ENCODE data around the gene SETD2. TPM values are rescaled to one million over a fixed set of nuclear protein-coding genes. Genes with fewer than 3 reads are reported as not detected.
A peak's percentile ranks its signal among the peaks of the same experiment; 100 is the strongest.

The SETD2 gene
- total RNA-seq, 3 donors from 2014 or later (not counting 1 experiment from before 2014, with no cell fraction given) = 86.5 to 104 (median 95.9) TPM

- Histone ChIP-seq H3K36me3 (ENCODE audit: control insufficient read depth, insufficient read depth, low read length) (peaks cover 53% of the 10 kb centered on the region), H3K4me3 (ENCODE audit: low read length) (no peak overlapping the region), H3K9me3 (ENCODE audit: control insufficient read depth, insufficient read depth, low read length) (no peaks in the 10 kb centered on the region), H3K4me1 (ENCODE audit: control insufficient read depth, insufficient read depth, low read length) (no peaks in the 10 kb centered on the region), H3K27me3 (ENCODE audit: control insufficient read depth, insufficient read depth, low read length) (no peaks in the 10 kb centered on the region), H3K27ac (ENCODE audit: low read length) (no peak overlapping the region)
- Mint-ChIP-seq H3K4me3 (no peak overlapping the region), H3K36me3 (peaks cover 3% of the 10 kb centered on the region), H3K9me3 (no peaks in the 10 kb centered on the region), H3K4me1 (peaks cover 4 to 5% of the 10 kb centered on the region in 2 donors), H3K27ac (no peak overlapping the region), H3K27me3 (ENCODE audit: low read depth in 2 of 2) (no peaks in the 10 kb centered on the region)
- 96% methylated on average over 6 of the region's 6 CpGs for WGBS (ENCODE audit: insufficient coverage)
- no peak for ATAC-seq
- no peak for DNase-seq
- TF ChIP-seq CTCF (IDR thresholded peaks at IDR 0.05) = no peak
- intact Hi-C loops (cut with micrococcal nuclease) = no loop called here
These were observed 61.8 kb downstream of the SETD2 start for GRCh38 chr3:47102081-47102600.

- H3K4me1 Mint-ChIP-seq = peaks cover 5 to 9% of the 10 kb centered on the region in 2 donors
- no peaks in the 10 kb centered on the region for H3K9me3 ChIP-seq (ENCODE audit: control insufficient read depth, insufficient read depth, low read length)
- peaks cover 72% of the 10 kb centered on the region for H3K36me3 ChIP-seq (ENCODE audit: control insufficient read depth, insufficient read depth, low read length)
- H3K27ac ChIP-seq (ENCODE audit: low read length) = no peak overlapping the region
- H3K27me3 ChIP-seq (ENCODE audit: control insufficient read depth, insufficient read depth, low read length) = no peaks in the 10 kb centered on the region
- H3K4me1 ChIP-seq (ENCODE audit: control insufficient read depth, insufficient read depth, low read length) = no peaks in the 10 kb centered on the region
- 98% methylated on average over 2 of the region's 2 CpGs for WGBS (ENCODE audit: insufficient coverage)
- ATAC-seq (no peak), DNase-seq (no peak)
- H3K27me3 Mint-ChIP-seq (ENCODE audit: low read depth in 2 of 2) = no peaks in the 10 kb centered on the region
- intact Hi-C loops (cut with micrococcal nuclease) = no loop called here
- no peaks in the 10 kb centered on the region for H3K9me3 Mint-ChIP-seq
- H3K4me3 Mint-ChIP-seq = no peak overlapping the region
- no peak overlapping the region for H3K27ac Mint-ChIP-seq
- peaks cover 10% of the 10 kb centered on the region for H3K36me3 Mint-ChIP-seq
- no peak overlapping the region for H3K4me3 ChIP-seq (ENCODE audit: low read length)
- no peak for TF ChIP-seq CTCF (IDR thresholded peaks at IDR 0.05)
These were observed 65.0 kb downstream of the SETD2 start for GRCh38 chr3:47098910-47099309.

DNA sequence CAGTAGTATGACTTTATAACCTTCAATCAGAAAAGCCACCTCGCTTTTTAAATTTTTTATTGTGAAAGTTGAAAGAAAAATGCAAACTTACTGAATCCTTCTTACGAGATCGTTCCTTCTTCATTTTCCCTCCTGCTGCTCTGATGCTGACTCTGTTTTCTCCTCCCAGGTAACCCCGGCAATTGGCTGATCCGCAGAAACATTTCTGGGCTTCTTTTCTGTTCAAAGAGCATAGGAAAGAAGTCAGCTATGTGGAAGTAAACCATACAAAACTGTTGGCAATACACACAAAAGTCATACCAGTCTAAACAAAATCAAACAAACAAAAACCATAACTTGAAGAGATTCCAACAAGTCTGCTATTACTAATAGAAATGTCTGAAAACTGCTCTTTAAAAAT, 66.0 kb downstream of the SETD2 start:
- peak overlapping the region; percentile 26 to 46 for H3K27ac Mint-ChIP-seq
- DNase-seq = no peak
- no peaks in the 10 kb centered on the region for H3K27me3 Mint-ChIP-seq (ENCODE audit: low read depth in 2 of 2)
- H3K9me3 ChIP-seq (ENCODE audit: control insufficient read depth, insufficient read depth, low read length) = no peaks in the 10 kb centered on the region
- H3K9me3 Mint-ChIP-seq = no peaks in the 10 kb centered on the region
- WGBS (ENCODE audit: insufficient coverage) = 98% methylated on average over 5 of the region's 5 CpGs
- H3K4me3 ChIP-seq (ENCODE audit: low read length) = no peak overlapping the region
- H3K27me3 ChIP-seq (ENCODE audit: control insufficient read depth, insufficient read depth, low read length) = no peaks in the 10 kb centered on the region
- H3K4me3 Mint-ChIP-seq = no peak overlapping the region
- H3K4me1 ChIP-seq (ENCODE audit: control insufficient read depth, insufficient read depth, low read length) = no peaks in the 10 kb centered on the region
- H3K36me3 ChIP-seq (ENCODE audit: control insufficient read depth, insufficient read depth, low read length) = peaks cover 71% of the 10 kb centered on the region
- no peak for ATAC-seq
- intact Hi-C loops (cut with micrococcal nuclease) = no loop called here
- no peak for TF ChIP-seq CTCF (IDR thresholded peaks at IDR 0.05)
- peaks cover 10% of the 10 kb centered on the region for H3K36me3 Mint-ChIP-seq
- H3K4me1 Mint-ChIP-seq = peaks cover 5% of the 10 kb centered on the region in 2 donors
- H3K27ac ChIP-seq (ENCODE audit: low read length) = no peak overlapping the region

GRCh38 chr3:47096959-47097358, 67.0 kb downstream of the SETD2 start:
- Histone ChIP-seq H3K9me3 (ENCODE audit: control insufficient read depth, insufficient read depth, low read length) (no peaks in the 10 kb centered on the region), H3K27ac (ENCODE audit: low read length) (no peak overlapping the region), H3K36me3 (ENCODE audit: control insufficient read depth, insufficient read depth, low read length) (peaks cover 68% of the 10 kb centered on the region), H3K4me1 (ENCODE audit: control insufficient read depth, insufficient read depth, low read length) (no peaks in the 10 kb centered on the region), H3K4me3 (ENCODE audit: low read length) (no peak overlapping the region), H3K27me3 (ENCODE audit: control insufficient read depth, insufficient read depth, low read length) (no peaks in the 10 kb centered on the region)
- intact Hi-C loops (cut with micrococcal nuclease) = no loop called here
- Mint-ChIP-seq H3K9me3 (no peaks in the 10 kb centered on the region), H3K36me3 (peaks cover 10% of the 10 kb centered on the region), H3K27me3 (ENCODE audit: low read depth in 2 of 2) (no peaks in the 10 kb centered on the region), H3K4me1 (peaks cover 2 to 5% of the 10 kb centered on the region in 2 donors), H3K27ac (peak overlapping the region; percentile 26 to 46), H3K4me3 (no peak overlapping the region)
- ATAC-seq (no peak), DNase-seq (no peak)
- 89% methylated on average over 1 of the region's 1 CpG for WGBS (ENCODE audit: insufficient coverage)
- TF ChIP-seq CTCF (IDR thresholded peaks at IDR 0.05) = no peak

Measured in natural killer cell (primary cell).